ENCODE results near the gene ZNF106.

Gene ZNF106
- 163 to 177 reads per million in 2 donors for total RNA-seq

DNA sequence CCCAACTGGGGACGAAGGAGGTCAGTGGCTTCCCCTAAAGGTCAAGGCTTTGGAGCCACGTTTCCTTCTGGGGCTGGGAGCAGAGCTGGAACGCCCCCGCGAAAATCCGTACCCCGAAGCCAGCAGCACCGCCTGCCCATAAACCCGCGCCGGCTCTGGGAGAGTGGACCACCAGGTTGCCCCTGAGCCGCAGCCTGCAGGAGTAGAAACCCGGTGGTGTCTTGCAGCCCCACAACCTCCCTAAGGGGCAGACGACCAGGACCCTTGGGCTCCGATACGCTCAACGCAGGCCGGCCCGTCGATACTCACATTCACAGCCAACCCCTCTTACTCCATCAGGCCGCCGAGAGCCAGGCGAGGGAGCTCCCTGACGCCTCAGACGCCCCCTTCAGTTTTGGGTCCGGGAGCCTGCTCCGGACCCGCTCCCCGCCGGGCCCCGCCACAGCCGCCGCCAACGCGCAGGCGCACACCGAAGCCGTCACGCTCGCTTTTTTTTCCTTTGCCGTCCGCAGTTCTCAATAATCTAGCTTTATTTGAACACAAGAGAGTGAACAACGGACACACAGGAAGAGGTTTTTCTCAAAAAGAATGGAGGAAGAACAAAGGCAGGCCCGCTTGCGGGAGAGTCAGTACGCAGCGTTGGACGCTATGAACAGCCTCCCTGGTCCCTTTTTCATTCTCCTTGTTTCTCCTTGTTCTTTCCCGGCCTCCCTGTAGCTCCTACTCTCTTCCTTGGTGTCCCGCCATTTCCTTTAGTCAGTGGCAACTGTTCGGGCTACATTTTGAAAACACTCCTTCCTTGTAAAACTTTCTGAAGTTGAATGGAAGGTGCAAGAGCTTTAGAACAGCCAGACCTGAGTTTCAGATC lies at the start of gene ZNF106:
ZNF106 (minus strand) TSS at position 471 of the 868 bp plus-strand sequence. CDS start 18,852 bp downstream, outside the sequence.
- peak; percentile 82 for DNase-seq

DNA sequence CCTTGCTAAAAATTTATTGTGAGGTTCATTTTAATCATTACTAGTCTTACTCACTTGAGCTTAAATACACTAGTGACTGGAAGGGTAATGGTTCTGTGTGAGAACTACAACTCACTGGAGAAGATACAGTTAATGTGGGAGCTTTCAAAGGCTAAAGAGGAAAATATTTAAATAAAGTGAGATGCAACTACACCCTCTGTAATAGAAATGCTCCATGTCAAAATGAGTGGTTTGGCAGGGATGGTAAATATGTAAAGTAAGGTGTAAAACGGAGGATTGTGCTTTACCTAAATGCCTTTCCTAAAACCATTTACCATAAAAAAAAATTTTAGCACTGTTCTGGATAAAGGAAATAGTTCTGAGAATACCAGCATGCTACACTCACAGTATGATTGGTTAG lies 42.3 kb upstream of the ZNF106 start:
- no peak for DNase-seq

DNA sequence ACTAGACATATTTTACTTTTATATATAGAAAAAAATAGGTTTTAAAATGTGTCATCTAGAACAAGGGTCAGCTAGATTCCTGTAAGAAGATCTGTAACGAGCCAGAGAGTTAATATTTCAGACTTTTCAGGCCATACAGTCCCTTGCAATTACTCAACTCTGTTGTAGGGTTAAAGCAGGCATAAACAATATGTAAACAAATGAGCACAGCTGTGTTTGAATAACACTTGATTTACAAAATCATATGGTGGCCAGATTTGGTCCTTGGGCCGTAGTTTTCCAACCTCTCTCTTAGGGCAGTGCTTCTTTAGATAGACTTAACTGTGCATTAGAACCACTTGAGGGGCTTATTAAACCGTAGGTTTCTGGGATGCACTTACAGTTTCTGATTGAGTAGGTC lies 38.0 kb upstream of the ZNF106 start:
- DNase-seq, result no peak

DNA sequence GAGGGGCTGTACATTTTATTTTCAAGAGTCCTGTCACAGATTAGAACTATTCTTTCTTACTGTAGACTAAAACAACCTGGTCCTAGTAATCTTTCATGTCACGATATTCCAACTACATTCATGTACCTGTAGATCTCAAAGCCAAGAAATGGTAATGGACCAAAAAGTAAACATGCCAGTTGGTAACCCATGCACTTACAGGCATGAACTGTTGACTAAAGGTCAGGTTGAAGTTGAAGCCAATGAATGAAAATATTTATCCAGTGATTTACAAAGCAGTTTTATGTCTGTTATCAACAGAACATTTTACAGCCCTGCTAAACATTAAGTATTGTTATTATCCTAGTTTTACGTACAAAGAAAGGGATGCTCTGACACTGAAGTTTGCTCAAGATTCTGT lies 32.4 kb upstream of the ZNF106 start:
- DNase-seq, result no peak

DNA sequence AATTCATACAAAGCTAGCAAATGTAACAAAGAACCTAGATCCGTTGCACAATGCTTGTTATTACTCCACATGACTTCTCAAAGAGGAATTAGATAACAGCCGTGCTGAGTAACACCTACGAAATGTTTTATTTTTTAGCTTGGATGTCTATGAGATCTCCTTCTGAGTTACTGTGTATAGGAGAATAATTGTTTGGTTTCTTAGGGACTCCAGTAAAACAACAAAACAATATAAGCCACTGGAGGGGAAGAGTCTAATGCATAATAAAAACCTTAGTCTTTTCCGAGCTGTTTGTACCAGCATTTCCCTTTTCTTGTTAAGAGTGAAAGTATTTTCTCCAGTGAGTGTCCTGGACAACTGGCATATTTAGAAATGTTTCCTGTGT lies 20.1 kb upstream of the ZNF106 start:
- DNase-seq, result no peak

DNA sequence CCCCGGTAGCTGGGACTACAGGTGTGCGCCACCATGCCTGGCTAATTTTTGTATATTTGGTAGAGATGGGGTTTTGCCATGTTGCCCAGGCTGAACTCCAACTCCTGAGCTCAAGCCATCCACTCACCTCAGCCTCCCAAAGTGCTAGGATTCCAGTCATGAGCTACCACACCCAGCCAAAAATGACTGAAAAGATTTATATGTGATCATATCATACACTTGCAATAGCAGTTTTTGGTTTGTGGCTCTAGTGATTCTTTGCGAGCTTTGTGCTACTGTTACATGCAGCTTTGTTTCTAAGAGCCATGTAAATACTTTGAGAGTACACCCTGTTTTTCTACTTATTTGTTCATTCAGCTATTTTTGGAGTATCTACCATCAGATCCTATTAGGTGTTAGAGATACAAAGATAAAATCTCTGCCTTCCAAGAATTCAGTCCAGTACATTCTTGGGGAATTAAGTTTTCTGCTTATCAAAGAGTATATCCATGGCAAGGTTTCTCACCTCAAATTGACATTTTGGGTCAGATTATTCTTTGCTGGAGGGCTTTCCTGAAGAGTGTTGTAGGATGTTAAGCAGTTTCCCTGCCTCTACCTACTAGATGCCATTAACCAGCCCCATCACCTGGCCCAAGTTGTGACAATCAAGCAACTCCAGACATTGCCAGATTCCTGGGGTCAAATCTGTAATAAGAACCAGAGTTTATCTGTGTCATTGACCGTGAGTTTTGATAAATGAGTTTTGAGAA lies 19.5 kb upstream of the ZNF106 start:
- DNase-seq, result no peak

DNA sequence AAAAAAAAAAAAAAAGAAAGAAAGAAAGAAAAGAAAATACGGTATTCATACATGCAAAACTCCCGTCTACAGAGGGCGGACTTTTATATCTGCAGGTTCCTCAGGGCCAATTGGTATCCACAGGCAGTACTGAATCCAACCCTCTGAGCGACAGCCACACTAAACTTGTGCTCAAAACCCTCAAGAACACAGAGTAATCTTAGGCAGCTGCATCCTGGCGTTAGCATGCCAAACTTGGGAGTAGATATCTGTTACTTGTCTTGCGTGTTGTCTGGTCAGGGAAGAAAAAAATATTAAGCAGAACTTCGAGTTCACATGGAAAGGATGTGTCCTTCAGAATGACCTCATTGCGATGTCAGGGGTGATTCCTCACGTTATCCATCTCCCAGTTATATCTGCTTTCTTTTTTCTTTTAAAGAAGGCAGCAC lies 17.3 kb upstream of the ZNF106 start:
- DNase-seq, result no peak

DNA sequence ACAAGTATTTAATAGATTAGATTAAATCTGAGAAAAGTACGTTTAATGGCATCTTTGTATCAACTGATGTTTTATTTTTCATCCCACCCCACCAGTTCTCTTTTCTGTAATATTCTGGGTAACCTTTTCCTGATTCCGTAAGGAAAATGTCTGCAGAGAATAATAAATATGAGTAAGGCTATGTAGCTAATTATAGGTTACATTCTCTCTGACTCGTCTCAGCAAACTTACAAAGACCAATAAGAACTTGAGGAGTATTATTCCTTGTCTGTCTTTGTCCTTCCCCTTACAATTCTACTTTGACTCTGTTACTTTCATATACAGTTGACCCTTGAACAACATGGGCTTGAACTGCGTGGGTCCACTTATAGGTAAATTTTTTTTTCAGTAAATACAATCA lies 16.6 kb upstream of the ZNF106 start:
- DNase-seq, result no peak

DNA sequence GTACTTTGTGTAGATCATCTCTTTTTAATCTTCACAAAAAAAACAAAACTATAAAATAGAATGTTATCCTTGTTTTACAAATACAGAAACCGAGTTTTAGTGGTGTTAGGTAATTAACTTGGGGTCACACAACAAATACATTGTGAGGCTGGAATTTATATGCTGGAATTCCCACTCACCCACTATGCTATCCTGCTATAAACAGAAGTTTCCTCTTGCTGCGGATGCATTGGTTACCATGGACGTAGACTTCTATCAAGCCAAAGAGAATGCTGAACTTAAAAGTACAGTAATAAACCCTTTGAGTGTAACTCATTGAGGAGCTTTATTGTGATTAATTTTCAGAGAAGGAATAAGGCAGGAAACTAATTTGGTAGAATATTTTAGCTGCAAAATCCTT lies 13.7 kb upstream of the ZNF106 start:
- no peak for DNase-seq

DNA sequence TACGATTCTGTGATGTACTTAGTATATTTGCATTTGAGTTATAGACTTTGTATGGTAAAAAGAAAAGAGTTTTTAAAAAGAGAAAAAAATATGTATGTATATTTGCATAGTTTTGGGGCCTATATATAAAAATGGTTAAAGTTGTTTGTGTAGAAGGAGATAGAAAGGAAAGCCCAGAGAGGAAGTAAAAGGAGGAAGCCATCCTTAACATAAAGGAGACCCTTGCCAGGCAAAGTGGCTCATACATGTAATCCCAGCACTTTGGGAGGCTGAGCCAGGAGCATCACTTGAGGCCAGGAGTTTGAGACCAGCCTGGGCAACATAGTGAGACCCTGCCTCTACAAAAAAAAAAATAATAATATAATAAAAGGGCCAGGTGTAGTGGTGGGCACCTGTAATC lies 12.9 kb upstream of the ZNF106 start:
- DNase-seq, result no peak

DNA sequence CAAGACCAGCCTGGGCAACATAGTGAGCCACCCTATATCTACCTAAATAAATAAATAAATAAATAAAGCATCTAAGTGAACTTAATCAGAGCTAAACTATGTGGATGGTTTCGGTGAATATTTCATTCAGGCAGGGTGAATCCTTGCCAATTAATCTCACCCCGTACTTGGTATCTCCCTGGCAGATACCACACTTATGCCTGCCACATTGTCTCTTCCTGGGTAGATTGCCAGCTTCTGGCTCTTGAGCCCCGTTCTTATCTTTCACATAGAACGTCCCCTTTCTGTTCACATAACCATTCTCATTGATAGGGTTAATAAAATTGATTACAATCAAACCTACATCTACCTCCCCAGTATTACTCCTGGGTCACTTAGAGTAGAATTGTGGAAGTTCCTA lies 11.5 kb upstream of the ZNF106 start:
- DNase-seq, result no peak

DNA sequence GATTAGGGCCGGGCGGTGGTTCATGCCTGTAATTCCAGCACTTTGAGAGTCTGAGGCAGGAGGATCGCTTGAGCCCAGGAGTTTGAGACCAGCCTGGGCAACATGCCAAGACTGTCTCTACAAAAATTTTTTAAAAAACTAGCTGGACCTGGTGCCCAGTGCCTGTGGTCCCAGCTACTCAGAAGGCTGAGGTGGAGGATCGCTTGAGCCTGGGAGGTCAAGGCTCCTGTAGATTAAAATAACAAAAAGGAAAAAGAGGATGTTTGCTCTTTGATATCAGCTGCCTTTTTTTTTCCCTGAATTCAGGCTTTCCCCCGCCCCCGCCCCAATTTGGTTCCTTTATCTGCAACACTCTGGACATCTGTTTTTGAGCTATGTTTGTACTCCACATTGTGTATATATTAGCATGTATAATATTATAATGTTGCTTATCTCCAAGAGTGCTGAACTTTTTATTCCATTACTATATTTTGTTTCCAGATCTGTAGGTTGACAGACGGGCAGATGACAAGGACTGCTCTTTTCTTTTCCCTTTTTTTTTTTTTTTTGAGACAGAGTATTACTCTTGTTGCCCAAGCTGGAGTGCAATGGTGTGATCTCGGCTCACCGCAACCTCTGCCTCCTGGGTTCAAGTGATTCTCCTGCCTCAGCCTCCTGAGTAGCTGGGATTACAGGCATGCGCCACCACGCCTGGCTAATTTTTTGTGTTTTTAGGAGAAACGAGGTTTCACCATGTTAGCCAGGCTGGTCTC lies 9.1 kb upstream of the ZNF106 start:
- DNase-seq, result no peak

DNA sequence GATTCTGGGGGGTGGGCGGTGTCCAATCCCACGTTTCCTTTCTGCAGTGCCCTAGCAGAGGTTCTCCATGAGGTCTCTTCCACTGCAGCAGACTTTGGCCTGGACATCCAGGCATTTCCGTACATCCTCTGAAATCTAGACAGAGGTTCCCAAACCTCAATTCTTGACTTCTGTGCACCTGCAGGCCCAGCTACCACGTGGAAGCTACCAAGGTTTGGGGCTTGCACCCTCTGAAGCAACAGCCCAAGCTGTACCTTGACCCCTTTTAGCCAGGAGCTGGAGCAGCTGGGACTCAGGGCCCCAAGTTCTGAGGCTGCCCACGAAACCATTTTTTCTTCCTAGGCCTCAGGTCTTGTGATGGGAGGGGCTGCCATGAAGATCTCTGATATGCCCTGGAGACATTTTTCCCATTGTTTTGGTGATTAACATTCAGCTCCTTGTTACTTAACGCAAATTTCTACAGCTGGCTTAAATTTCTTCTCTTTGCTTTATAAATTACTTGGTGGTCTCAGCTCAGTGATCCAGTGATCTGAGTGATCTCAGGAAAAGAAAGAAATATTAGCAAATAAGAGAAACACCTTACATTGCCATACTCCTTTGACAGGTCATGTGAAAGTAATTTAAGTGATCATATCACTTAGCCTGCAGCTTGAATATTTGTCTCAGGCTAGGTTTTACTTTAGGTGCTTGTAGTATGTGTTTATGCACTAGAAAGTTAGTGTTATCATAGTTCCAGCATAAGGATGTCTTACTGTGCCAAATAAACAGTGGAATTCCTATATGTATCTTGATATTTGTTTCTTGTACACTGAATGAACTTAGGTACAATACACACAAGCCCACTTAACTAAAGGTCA lies 7.5 kb upstream of the ZNF106 start:
- no peak for DNase-seq

DNA sequence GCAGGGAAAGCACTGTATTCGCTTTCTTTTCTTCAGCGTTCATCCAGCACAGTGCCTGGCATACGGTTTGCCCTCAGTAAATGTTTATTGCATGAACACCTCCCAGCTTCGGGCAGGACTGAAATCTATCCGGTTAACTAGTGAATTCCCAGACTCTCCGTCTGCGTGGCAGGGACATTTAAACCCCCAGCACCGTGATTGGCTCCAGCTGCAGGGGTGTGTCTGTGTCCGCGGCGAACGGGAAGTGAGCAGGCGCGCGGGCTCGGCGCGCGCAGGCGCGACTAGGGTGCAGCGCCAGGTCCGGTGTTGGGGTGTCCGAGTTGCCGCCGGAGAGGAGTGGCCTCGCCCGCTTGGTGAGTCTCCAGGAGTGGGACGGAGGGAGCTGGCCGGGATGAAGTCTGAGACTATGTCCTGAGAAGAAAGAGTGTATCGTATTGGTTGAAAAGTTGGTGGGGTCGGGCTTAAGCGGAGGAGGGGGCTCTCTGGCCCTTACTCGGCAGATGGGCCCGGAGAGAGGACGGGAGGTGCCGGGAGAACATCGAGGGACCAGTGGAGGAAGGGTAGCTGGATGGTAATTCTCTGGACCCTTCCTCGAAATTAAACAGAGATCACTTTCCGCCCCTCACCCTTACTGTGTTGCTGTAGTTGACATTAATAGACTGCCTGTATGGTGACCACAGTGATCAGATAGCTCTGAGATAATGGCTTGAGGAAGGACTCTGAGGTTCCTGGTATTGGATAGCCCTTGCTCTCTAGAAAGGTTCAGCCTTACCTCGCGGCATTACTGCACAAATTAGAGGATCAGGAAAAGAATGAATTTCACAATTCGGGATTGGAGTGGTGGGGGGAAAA lies 4.6 kb upstream of the ZNF106 start, which contains the start of gene SNAP23:
SNAP23 (plus strand) TSS at position 274 of the 852 bp plus-strand sequence. CDS start 16,213 bp downstream, outside the sequence.
- DNase-seq, result peak; percentile 69

DNA sequence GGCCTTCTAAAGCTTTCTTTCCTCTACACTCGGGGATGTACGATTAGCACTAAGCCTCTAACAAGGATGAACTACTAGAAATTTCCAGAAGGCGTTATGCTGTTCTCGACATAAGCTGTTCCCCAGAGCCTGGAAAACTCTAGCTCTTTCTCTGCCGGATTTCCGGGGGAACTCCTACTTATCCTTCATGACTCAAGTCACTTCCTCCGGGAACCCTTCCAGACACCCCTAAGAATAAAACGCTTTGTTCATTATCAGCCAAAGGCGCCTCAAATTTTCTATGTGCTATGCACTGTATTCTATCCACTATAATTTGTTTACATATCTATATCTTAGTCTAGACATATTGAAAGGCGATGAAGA lies 4.0 kb upstream of the ZNF106 start:
- no peak for DNase-seq

DNA sequence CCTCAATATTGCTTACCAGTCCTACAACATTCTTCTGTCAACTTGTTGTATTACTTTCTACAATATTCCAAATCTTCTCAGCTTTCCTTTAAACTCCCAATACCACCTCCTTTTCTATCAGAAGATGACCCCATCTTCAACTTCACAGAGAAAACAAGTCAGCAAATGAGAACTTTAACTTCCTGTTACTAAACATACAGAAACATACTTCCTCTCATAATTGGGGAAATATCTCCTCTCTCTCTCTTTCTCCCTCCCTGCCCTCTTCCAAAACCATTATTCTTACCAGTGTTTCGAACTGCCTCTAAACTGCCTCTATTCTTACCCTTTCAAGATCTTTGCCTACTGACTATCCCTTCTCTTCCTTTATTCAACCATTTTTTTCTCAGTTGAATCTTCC lies 2.7 kb upstream of the ZNF106 start:
- DNase-seq, result no peak

DNA sequence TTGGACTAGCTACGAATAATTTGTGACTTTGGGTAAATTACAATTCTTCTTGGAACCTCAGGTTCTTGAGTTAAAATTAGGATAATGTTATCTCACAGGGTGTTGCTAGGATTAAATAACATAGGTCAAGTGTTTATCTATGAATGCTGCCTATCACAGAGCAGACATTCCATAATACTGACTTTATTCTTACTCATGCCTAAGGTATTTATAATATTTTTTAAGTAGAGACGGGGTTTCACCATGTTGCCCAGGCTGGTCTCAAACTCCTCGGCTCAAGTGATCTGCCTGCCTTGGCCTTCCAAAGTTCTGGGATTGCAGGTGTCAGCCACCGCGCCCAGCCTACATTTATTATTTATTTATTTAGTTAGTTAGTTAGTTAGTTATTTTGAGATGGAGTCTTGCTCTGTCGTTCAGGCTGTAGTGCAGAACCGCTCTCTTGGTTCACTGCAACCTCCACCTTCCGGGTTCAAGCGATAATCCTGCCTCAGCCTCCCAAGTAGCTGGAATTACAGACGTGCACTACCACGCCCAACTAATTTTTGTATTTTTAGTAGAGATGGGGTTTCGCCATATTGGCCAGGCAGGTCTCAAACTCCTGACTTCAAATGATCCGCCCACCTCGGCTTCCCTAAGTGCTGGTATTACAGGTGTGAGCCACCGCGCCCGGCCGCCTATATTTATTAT lies 741 bp upstream of the ZNF106 start:
- no peak for DNase-seq

DNA sequence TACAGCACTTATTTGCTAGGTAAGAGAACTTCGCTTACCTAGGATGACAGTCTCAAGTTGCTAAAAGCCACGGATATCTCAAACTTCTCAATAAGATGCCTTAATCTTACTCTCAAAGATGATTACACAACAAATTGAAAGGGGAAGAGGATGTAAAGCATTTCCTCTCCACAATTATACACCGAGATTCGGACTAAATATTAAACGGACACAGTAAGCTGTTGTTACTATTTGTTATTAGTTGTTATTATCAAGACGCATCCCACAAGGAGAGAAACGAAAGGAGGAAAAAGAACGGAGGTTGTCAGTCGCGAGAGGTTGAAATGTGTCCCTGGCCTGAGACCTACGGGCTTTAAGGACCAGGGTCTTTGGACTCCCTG lies 660 bp downstream of the ZNF106 start:
- no peak for DNase-seq

DNA sequence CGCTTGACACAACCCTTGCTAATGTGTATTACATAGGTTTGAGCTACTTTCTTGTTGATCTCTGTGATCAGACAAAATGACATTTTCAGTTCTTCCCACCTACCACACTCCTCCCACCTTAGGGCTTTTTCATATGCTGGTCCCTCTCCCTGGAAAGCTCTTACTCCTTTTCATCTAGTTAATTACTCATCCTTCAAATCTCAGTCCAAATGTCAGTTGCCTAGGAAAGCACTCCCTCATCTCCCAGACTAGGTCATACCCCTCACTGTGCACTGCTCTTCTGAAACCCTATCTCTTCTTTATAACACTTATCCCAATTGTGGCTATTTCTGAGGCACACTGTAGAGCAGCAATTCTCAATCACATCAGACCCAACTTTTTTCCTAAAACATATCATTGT lies 7.3 kb downstream of the ZNF106 start:
- DNase-seq, result no peak

DNA sequence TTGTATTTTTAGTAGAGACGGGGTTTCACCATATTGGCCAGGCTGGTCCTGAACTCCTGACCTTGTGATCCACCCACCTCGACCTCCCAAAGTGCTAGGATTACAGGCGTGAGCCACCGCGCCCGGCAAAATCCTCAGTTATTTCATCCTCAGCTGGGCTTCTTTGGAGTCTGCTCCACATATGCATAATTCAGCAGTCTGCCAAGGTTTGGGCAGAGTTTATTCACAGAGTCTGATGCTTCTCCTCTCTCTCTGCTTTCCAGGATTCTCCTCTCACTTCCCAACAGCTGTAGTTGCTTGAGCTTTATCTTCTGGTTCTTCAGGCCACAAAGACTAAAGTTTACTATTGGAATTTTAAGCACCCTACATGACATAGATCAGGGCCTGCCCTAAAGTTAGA lies 8.2 kb downstream of the ZNF106 start:
- no peak for DNase-seq

DNA sequence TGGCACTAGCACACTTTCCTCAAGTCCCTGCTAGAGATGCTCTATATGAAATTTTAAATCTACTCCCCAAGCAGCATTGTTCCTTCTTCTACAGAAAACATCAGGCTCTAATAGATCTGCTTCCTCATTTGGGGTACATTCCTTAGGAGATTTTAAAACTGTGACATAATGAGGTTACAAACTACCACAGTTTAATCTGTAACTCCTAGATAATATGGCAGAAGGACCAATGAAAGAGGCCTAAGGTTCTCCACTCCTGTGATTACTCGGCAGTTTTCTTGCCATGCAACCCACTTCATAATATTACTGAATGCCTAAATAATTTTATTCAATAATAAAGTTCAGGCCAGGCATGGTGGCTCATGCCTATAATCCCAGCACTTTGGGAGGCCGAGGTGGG lies 16.1 kb downstream of the ZNF106 start:
- no peak for DNase-seq
